Mesenchymal stem cell (in vitro differentiated cells and primary cell): Measurements from ENCODE around the gene LRRN2.
A peak's percentile ranks its signal among the peaks of the same experiment; 100 is the strongest.

Source experiments
- DNase-seq: peaks from one replicate; pipeline ENCODE4 v3.0.0-alpha.2; 2013
- H2AFZ ChIP-seq: one replicate; pipeline ENCODE4 v1.6.1; 2013; ENCODE audit warnings: low read depth, mild to moderate bottlenecking, control low read depth, inconsistent platforms, low read length, moderate library complexity
- H2AK5ac ChIP-seq: 2 replicates; pipeline ENCODE4 v1.6.1; 2013; ENCODE audit warnings: low read length, moderate library complexity, mild to moderate bottlenecking, inconsistent platforms; ENCODE audit not compliant: severe bottlenecking
- H2BK120ac ChIP-seq: one replicate; pipeline ENCODE4 v1.6.1; 2013; ENCODE audit warnings: low read depth, mild to moderate bottlenecking, inconsistent platforms, low read length, moderate library complexity
- H2BK12ac ChIP-seq, 2 experiments: one replicate each; pipeline ENCODE4 v1.6.1; 2013; ENCODE audit warnings: inconsistent platforms in 2 of 2, low read length in 2 of 2, mild to moderate bottlenecking in 2 of 2, moderate library complexity in 2 of 2, control low read depth in 1 of 2
- H2BK15ac ChIP-seq: one replicate; pipeline ENCODE4 v1.6.1; 2013; ENCODE audit warnings: mild to moderate bottlenecking, low read depth, inconsistent platforms; ENCODE audit not compliant: poor library complexity, severe bottlenecking
- H2BK5ac ChIP-seq: 2 replicates; pipeline ENCODE4 v1.6.1; 2013; ENCODE audit warnings: low read depth, mild to moderate bottlenecking, low read length, control low read depth, inconsistent platforms; ENCODE audit not compliant: poor library complexity, severe bottlenecking
- H3K14ac ChIP-seq, 2 experiments: one replicate each; pipeline ENCODE4 v1.6.1; 2013; ENCODE audit warnings: inconsistent platforms in 2 of 2, low read length in 2 of 2, control low read depth in 1 of 2, mild to moderate bottlenecking in 1 of 2, moderate library complexity in 1 of 2
- H3K18ac ChIP-seq, 2 experiments: one replicate each; pipeline ENCODE4 v1.6.1; 2013; ENCODE audit warnings: inconsistent platforms in 2 of 2, low read length in 2 of 2, control low read depth in 1 of 2, low read depth in 1 of 2, mild to moderate bottlenecking in 1 of 2
- H3K23ac ChIP-seq, 2 experiments: one replicate each; pipeline ENCODE4 v1.6.1; 2013; ENCODE audit warnings: inconsistent platforms in 2 of 2, low read length in 2 of 2, mild to moderate bottlenecking in 2 of 2, moderate library complexity in 2 of 2, control low read depth in 1 of 2
- H3K27ac ChIP-seq: 2 replicates; pipeline ENCODE4 v1.5.1; 2013; ENCODE audit warnings: mild to moderate bottlenecking, moderate library complexity, low read length, control low read depth, inconsistent platforms; ENCODE audit not compliant: poor library complexity, severe bottlenecking
- H3K27me3 ChIP-seq, 2 experiments: 2 replicates each; pipeline versions ENCODE4 v1.6.1 to v1.7.0; 2013; ENCODE audit warnings: low read length in 2 of 2, mild to moderate bottlenecking in 2 of 2, moderate library complexity in 2 of 2, control low read depth in 1 of 2, inconsistent platforms in 1 of 2; ENCODE audit not compliant: control insufficient read depth in 1 of 2, insufficient read depth in 1 of 2
- H3K36me3 ChIP-seq, 2 experiments: 2 replicates each; pipeline versions ENCODE4 v1.6.1 to v1.7.0; 2013; ENCODE audit warnings: low read length in 2 of 2, control low read depth in 1 of 2, inconsistent platforms in 1 of 2, low read depth in 1 of 2, mild to moderate bottlenecking in 1 of 2; ENCODE audit not compliant: insufficient read depth in 2 of 2, control insufficient read depth in 1 of 2
- H3K4ac ChIP-seq, 2 experiments: one replicate each; pipeline ENCODE4 v1.6.1; 2013; ENCODE audit warnings: inconsistent platforms in 2 of 2, low read length in 2 of 2, mild to moderate bottlenecking in 2 of 2, moderate library complexity in 2 of 2, control low read depth in 1 of 2, low read depth in 1 of 2
- H3K4me1 ChIP-seq: 2 replicates; pipeline ENCODE4 v1.6.1; 2013; ENCODE audit warnings: low read depth, low read length, control low read depth; ENCODE audit not compliant: control insufficient read depth, insufficient read depth
- H3K4me2 ChIP-seq: 2 replicates; pipeline ENCODE4 v1.6.1; 2013; ENCODE audit warnings: low read length, mild to moderate bottlenecking, inconsistent platforms; ENCODE audit not compliant: poor library complexity, severe bottlenecking
- H3K4me3 ChIP-seq, 2 experiments: 2 replicates each; pipeline versions ENCODE4 v1.5.1 to v1.7.0; 2013; ENCODE audit warnings: low read length in 2 of 2, mild to moderate bottlenecking in 2 of 2, control low read depth in 1 of 2, low read depth in 1 of 2; ENCODE audit not compliant: insufficient read depth in 1 of 2
- H3K79me1 ChIP-seq: replicated peaks from 2 replicates; pipeline ENCODE4 v1.6.1; 2013; ENCODE audit warnings: mild to moderate bottlenecking, control low read depth, low read length, inconsistent platforms; ENCODE audit not compliant: poor library complexity, severe bottlenecking
- H3K9ac ChIP-seq: 2 replicates; pipeline ENCODE4 v1.7.0; 2013; ENCODE audit warnings: mild to moderate bottlenecking, low read length, moderate library complexity
- H3K9me3 ChIP-seq: 2 replicates; pipeline ENCODE4 v1.7.0; 2013; ENCODE audit warnings: mild to moderate bottlenecking, low read length; ENCODE audit not compliant: control insufficient read depth
- H4K8ac ChIP-seq: one replicate; pipeline ENCODE4 v1.6.1; 2013; ENCODE audit warnings: inconsistent platforms, mild to moderate bottlenecking, low read length, moderate library complexity
- H4K91ac ChIP-seq: one replicate; pipeline ENCODE4 v1.6.1; 2013; ENCODE audit warnings: mild to moderate bottlenecking, low read length, inconsistent platforms
- WGBS: methylation state at CpG from one replicate; pipeline ENCODE4 v1.1.7; 2013; ENCODE audit warnings: mixed read lengths; 5-methylcytosine and 5-hydroxymethylcytosine counted together

The LRRN2 gene

GRCh38 chr1:204619721-204620120 is 65.8 kb downstream of the LRRN2 start:
- Histone ChIP-seq H3K9ac (no peak overlapping the region), H3K27me3 (peaks cover 32 to 87% of the 10 kb centered on the region in 2 experiments), H2BK12ac (peak overlapping the region in 1 of 2 experiments; percentile 21), H3K79me1 (no peaks in the 10 kb centered on the region), H3K18ac (no peak overlapping the region), H3K9me3 (no peaks in the 10 kb centered on the region), H3K23ac (no peak overlapping the region), H2BK120ac (no peak overlapping the region), H2AFZ (no peak overlapping the region), H3K36me3 (no peaks in the 10 kb centered on the region), H3K14ac (no peak overlapping the region), H3K4me1 (peaks cover 5% of the 10 kb centered on the region), H3K27ac (no peak overlapping the region), H4K91ac (peak overlapping the region; percentile 72), H3K4me3 (no peak overlapping the region), H2BK15ac (no peak overlapping the region), H4K8ac (no peak overlapping the region), H3K4ac (no peak overlapping the region), H2BK5ac (no peak overlapping the region), H2AK5ac (no peak overlapping the region), H3K4me2 (no peak overlapping the region)
- no peak for DNase-seq
- 93% methylated on average over 13 of the region's 13 CpGs for WGBS

GRCh38 chr1:204618148-204618760 is 67.3 kb downstream of the LRRN2 start:
- Histone ChIP-seq H3K9me3 (no peaks in the 10 kb centered on the region), H2AFZ (no peak overlapping the region), H3K18ac (no peak overlapping the region), H2BK15ac (peak overlapping the region; percentile 91), H2BK12ac (no peak overlapping the region), H3K4me3 (no peak overlapping the region), H3K79me1 (no peaks in the 10 kb centered on the region), H3K4me1 (peaks cover 3% of the 10 kb centered on the region), H2BK5ac (no peak overlapping the region), H3K27ac (no peak overlapping the region), H4K8ac (peak overlapping the region; percentile 41), H3K27me3 (peaks cover 37 to 87% of the 10 kb centered on the region in 2 experiments), H2AK5ac (no peak overlapping the region), H3K4me2 (no peak overlapping the region), H3K9ac (no peak overlapping the region), H3K14ac (no peak overlapping the region), H3K36me3 (no peaks in the 10 kb centered on the region), H3K4ac (no peak overlapping the region), H4K91ac (no peak overlapping the region), H2BK120ac (no peak overlapping the region), H3K23ac (no peak overlapping the region)
- 94% methylated on average over 20 of the region's 20 CpGs for WGBS
- DNase-seq = no peak

- H3K36me3 ChIP-seq = no peaks in the 10 kb centered on the region
- peak overlapping the region; percentile 91 for H2BK15ac ChIP-seq
- no peak overlapping the region for H2AK5ac ChIP-seq
- no peak overlapping the region for H3K14ac ChIP-seq
- H4K91ac ChIP-seq = no peak overlapping the region
- H3K9me3 ChIP-seq = no peaks in the 10 kb centered on the region
- H3K23ac ChIP-seq = no peak overlapping the region
- H4K8ac ChIP-seq = no peak overlapping the region
- H3K27ac ChIP-seq = no peak overlapping the region
- 87% methylated on average over 13 of the region's 13 CpGs for WGBS
- no peak for DNase-seq
- no peak overlapping the region for H3K4me2 ChIP-seq
- H2BK12ac ChIP-seq = peak overlapping the region in 1 of 2 experiments; percentile 11
- H3K9ac ChIP-seq = no peak overlapping the region
- H2AFZ ChIP-seq = no peak overlapping the region
- H3K4ac ChIP-seq = no peak overlapping the region
- H3K4me3 ChIP-seq = no peak overlapping the region
- H2BK5ac ChIP-seq = no peak overlapping the region
- H3K27me3 ChIP-seq = peaks cover 37 to 88% of the 10 kb centered on the region in 2 experiments
- H3K4me1 ChIP-seq = no peaks in the 10 kb centered on the region
- H3K18ac ChIP-seq = no peak overlapping the region
- no peak overlapping the region for H2BK120ac ChIP-seq
- no peaks in the 10 kb centered on the region for H3K79me1 ChIP-seq
Observed at GRCh38 chr1:204617256-204618147, 68.0 kb downstream of the LRRN2 start.

- H4K91ac ChIP-seq = no peak overlapping the region
- no peak overlapping the region for H3K4ac ChIP-seq
- no peak overlapping the region for H2BK120ac ChIP-seq
- H3K4me2 ChIP-seq = no peak overlapping the region
- no peaks in the 10 kb centered on the region for H3K4me1 ChIP-seq
- DNase-seq = peak; percentile 15
- H3K27ac ChIP-seq = no peak overlapping the region
- no peaks in the 10 kb centered on the region for H3K9me3 ChIP-seq
- no peak overlapping the region for H4K8ac ChIP-seq
- H3K9ac ChIP-seq = no peak overlapping the region
- 42% methylated on average over 6 of the region's 6 CpGs for WGBS
- no peak overlapping the region for H2BK12ac ChIP-seq
- H3K79me1 ChIP-seq = no peaks in the 10 kb centered on the region
- peaks cover 37 to 89% of the 10 kb centered on the region in 2 experiments for H3K27me3 ChIP-seq
- no peak overlapping the region for H2AK5ac ChIP-seq
- no peak overlapping the region for H2BK5ac ChIP-seq
- H3K18ac ChIP-seq = no peak overlapping the region
- H3K23ac ChIP-seq = no peak overlapping the region
- no peak overlapping the region for H2BK15ac ChIP-seq
- H3K36me3 ChIP-seq = no peaks in the 10 kb centered on the region
- H3K4me3 ChIP-seq = no peak overlapping the region
- H3K14ac ChIP-seq = no peak overlapping the region
- no peak overlapping the region for H2AFZ ChIP-seq
Observed at GRCh38 chr1:204616641-204617040, 68.9 kb downstream of the LRRN2 start.
